Measurements from ENCODE around the gene GPR171. TPM values are rescaled to one million over a fixed set of nuclear protein-coding genes. Genes with fewer than 3 reads are reported as not detected.

Gene GPR171
- total and polyA plus RNA-seq, 12 donors: 0.31 to 3.7 (median 0.50) TPM; not detected in 6

GRCh38 chr3:151204530-151205402 is 1.8 kb upstream of the GPR171 start:
- WGBS, 2 donors: 85 to 89% methylated on average over 3 of the region's 3 CpGs
- intact Hi-C loops (cut with DNase I): no loop called here
- Histone ChIP-seq H3K36me3 (no peaks in the 10 kb centered on the region), H3K27me3 (no peaks in the 10 kb centered on the region), H3K4me3 (no peak overlapping the region), H3K4me1 (peaks cover 0 to 13% (median 0%) of the 10 kb centered on the region in 9 donors), H3K27ac (peak overlapping the region in 1 of 10 donors; percentile 77), H3K9me3 (no peaks in the 10 kb centered on the region)
- ATAC-seq: no peak
- no peak for TF ChIP-seq CTCF (IDR thresholded peaks at IDR 0.05)
- no peak for DNase-seq

- peak overlapping the region in 1 of 10 donors; percentile 39 for H3K4me3 ChIP-seq
- H3K4me1 ChIP-seq: peaks cover 0 to 13% (median 0%) of the 10 kb centered on the region in 9 donors
- TF ChIP-seq CTCF (IDR thresholded peaks at IDR 0.05): no peak
- peak overlapping the region in 1 of 10 donors; percentile 77 for H3K27ac ChIP-seq
- ATAC-seq (no peak), DNase-seq (no peak)
- intact Hi-C loops (cut with DNase I): no loop called here
- WGBS, 2 donors: 93 to 97% methylated on average over 7 of the region's 7 CpGs
- H3K27me3 ChIP-seq: no peaks in the 10 kb centered on the region
- H3K36me3 ChIP-seq: no peaks in the 10 kb centered on the region
- H3K9me3 ChIP-seq: no peaks in the 10 kb centered on the region
Measured at GRCh38 chr3:151201051-151201730, 1.8 kb downstream of the GPR171 start.

- peaks cover 0 to 13% (median 0%) of the 10 kb centered on the region in 9 donors for H3K4me1 ChIP-seq
- H3K27ac ChIP-seq: peak overlapping the region in 1 of 10 donors; percentile 77
- WGBS, 2 donors: 72 to 78% methylated on average over 2 of the region's 2 CpGs
- H3K27me3 ChIP-seq: no peaks in the 10 kb centered on the region
- ATAC-seq (no peak), DNase-seq (no peak)
- intact Hi-C loops (cut with DNase I): no loop called here
- no peaks in the 10 kb centered on the region for H3K9me3 ChIP-seq
- no peaks in the 10 kb centered on the region for H3K36me3 ChIP-seq
- TF ChIP-seq CTCF (IDR thresholded peaks at IDR 0.05): no peak
- peak overlapping the region in 1 of 10 donors; percentile 39 for H3K4me3 ChIP-seq
Measured at GRCh38 chr3:151200586-151200985, 2.4 kb downstream of the GPR171 start.

GRCh38 chr3:151199554-151200438 is 3.2 kb downstream of the GPR171 start:
- Histone ChIP-seq H3K4me1 (peaks cover 0 to 10% (median 0%) of the 10 kb centered on the region in 9 donors), H3K36me3 (no peaks in the 10 kb centered on the region), H3K27ac (peak overlapping the region in 1 of 10 donors; percentile 77), H3K4me3 (peak overlapping the region in 1 of 10 donors; percentile 39), H3K27me3 (no peaks in the 10 kb centered on the region), H3K9me3 (no peaks in the 10 kb centered on the region)
- ATAC-seq (no peak), DNase-seq (no peak)
- no peak for TF ChIP-seq CTCF (IDR thresholded peaks at IDR 0.05)
- WGBS, 2 donors: 82 to 87% methylated on average over 4 of the region's 4 CpGs
- intact Hi-C loops (cut with DNase I): no loop called here
